RWPE2 (cell line): ENCODE data around the gene CASKIN2.
"Not testable (repeated sequence)": the region's sequence is repeated elsewhere in the genome, so short reads cannot be mapped to it uniquely, and the experiment has no call there.

Experiments used
- ATAC-seq: fragments of 200-7000 bp; cut with Tn5 transposase; 3 replicates; pipeline ENCODE4 v1.9.1; 2021; ENCODE audit warnings: low read depth
- DNase-seq: peaks from one replicate; pipeline ENCODE4 v3.0.0-alpha.2; 2020; ENCODE audit warnings: low spot score
- H3K27ac ChIP-seq: fragments of 450-650 bp; 2 replicates; pipeline ENCODE4 v1.5.1; 2017; ENCODE audit warnings: mild to moderate bottlenecking; ENCODE audit not compliant: poor library complexity, severe bottlenecking
- H3K27me3 ChIP-seq: fragments of 250-450 bp; sonication (Bioruptor Pico); 2 replicates; pipeline ENCODE4 v1.5.1; 2021; ENCODE audit warnings: mild to moderate bottlenecking, moderate library complexity; ENCODE audit not compliant: insufficient read depth, poor library complexity, severe bottlenecking
- H3K36me3 ChIP-seq: fragments of 250-450 bp; sonication (Bioruptor Pico); 2 replicates; pipeline ENCODE4 v1.5.1; 2020; ENCODE audit warnings: low read depth, mild to moderate bottlenecking, moderate library complexity
- H3K4me1 ChIP-seq: fragments of 250-450 bp; sonication (Bioruptor Pico); 2 replicates; pipeline ENCODE4 v1.5.1; 2021; ENCODE audit warnings: mild to moderate bottlenecking, moderate library complexity; ENCODE audit not compliant: insufficient read depth, poor library complexity, severe bottlenecking
- H3K4me3 ChIP-seq: fragments of 250-450 bp; sonication (Bioruptor Pico); 2 replicates; pipeline ENCODE4 v1.5.1; 2021; ENCODE audit warnings: mild to moderate bottlenecking, moderate library complexity; ENCODE audit not compliant: severe bottlenecking
- H3K9me3 ChIP-seq: fragments of 250-450 bp; sonication (Bioruptor Pico); 2 replicates; pipeline ENCODE4 v1.5.1; 2021; ENCODE audit warnings: mild to moderate bottlenecking, moderate library complexity; ENCODE audit not compliant: severe bottlenecking
- TF ChIP-seq, protein P1 (sequence below): fragments of 450-650 bp; IDR thresholded peaks from one replicate; pipeline ENCODE4 v1.5.1; 2017; ENCODE audit warnings: mild to moderate bottlenecking, moderate library complexity; ENCODE audit not compliant: poor library complexity, severe bottlenecking

Gene CASKIN2

GRCh38 chr17:75524269-75524969 lies 9.1 kb upstream of the CASKIN2 start:
- Histone ChIP-seq H3K4me1 (peaks cover 5% of the 10 kb centered on the region), H3K27me3 (no peaks in the 10 kb centered on the region), H3K4me3 (peak overlapping the region; percentile 58), H3K36me3 (peaks cover 21% of the 10 kb centered on the region), H3K9me3 (no peaks in the 10 kb centered on the region), H3K27ac (peak overlapping the region; percentile 59)
- no peak for DNase-seq
- ATAC-seq: no peak; the same call in 2 of the 3 replicates
- TF ChIP-seq, protein P1, sequence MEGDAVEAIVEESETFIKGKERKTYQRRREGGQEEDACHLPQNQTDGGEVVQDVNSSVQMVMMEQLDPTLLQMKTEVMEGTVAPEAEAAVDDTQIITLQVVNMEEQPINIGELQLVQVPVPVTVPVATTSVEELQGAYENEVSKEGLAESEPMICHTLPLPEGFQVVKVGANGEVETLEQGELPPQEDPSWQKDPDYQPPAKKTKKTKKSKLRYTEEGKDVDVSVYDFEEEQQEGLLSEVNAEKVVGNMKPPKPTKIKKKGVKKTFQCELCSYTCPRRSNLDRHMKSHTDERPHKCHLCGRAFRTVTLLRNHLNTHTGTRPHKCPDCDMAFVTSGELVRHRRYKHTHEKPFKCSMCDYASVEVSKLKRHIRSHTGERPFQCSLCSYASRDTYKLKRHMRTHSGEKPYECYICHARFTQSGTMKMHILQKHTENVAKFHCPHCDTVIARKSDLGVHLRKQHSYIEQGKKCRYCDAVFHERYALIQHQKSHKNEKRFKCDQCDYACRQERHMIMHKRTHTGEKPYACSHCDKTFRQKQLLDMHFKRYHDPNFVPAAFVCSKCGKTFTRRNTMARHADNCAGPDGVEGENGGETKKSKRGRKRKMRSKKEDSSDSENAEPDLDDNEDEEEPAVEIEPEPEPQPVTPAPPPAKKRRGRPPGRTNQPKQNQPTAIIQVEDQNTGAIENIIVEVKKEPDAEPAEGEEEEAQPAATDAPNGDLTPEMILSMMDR: no peak

GRCh38 chr17:75523647-75524046 lies 8.3 kb upstream of the CASKIN2 start:
- H3K4me1 ChIP-seq: peaks cover 5% of the 10 kb centered on the region

GRCh38 chr17:75521951-75522727 lies 6.8 kb upstream of the CASKIN2 start:
- no peak for ATAC-seq
- peaks cover 42% of the 10 kb centered on the region for H3K36me3 ChIP-seq

More at GRCh38 chr17:75523647-75524046, 8.3 kb upstream of the CASKIN2 start:
- Histone ChIP-seq H3K36me3 (peaks cover 29% of the 10 kb centered on the region), H3K4me3 (no peak overlapping the region), H3K27ac (no peak overlapping the region), H3K9me3 (no peaks in the 10 kb centered on the region), H3K27me3 (no peaks in the 10 kb centered on the region)
- TF ChIP-seq, protein P1: no peak
- ATAC-seq (no peak), DNase-seq (no peak)

GRCh38 chr17:75521290-75521689 lies 6.0 kb upstream of the CASKIN2 start:
- no peak overlapping the region for H3K4me3 ChIP-seq
- no peaks in the 10 kb centered on the region for H3K9me3 ChIP-seq
- peaks cover 42% of the 10 kb centered on the region for H3K36me3 ChIP-seq
- TF ChIP-seq, protein P1: no peak
- H3K4me1 ChIP-seq: no peaks in the 10 kb centered on the region
- no peak for DNase-seq
- H3K27ac ChIP-seq: no peak overlapping the region
- no peak for ATAC-seq
- H3K27me3 ChIP-seq: no peaks in the 10 kb centered on the region

More at GRCh38 chr17:75521951-75522727, 6.8 kb upstream of the CASKIN2 start:
- no peak overlapping the region for H3K4me3 ChIP-seq
- H3K27me3 ChIP-seq: no peaks in the 10 kb centered on the region
- H3K27ac ChIP-seq: no peak overlapping the region
- no peaks in the 10 kb centered on the region for H3K9me3 ChIP-seq
- DNase-seq: no peak
- TF ChIP-seq, protein P1: no peak
- peaks cover 5% of the 10 kb centered on the region for H3K4me1 ChIP-seq

DNA sequence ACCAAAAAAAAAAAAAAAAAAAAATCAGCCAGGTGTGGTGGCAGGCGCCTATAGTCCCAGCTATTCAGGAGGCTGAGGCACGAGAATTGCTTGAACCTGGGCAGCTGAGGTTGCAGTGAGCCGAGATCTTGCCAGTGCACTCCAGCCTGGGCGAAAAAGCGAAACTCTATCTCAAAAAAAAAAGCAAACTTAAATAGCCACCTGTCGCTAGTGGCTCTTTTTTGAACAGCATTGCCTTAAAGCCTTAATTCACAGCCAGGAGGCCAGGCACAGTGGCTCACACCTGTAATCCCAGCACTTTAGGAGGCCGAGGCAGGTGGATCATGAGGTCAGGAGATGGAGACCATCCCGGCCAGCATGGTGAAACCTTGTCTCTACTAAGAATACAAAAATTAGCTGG lies 5.1 kb upstream of the CASKIN2 start:
- not testable (repeated sequence) for ATAC-seq, H3K9me3 ChIP-seq, DNase-seq, H3K4me3 ChIP-seq, H3K4me1 ChIP-seq, H3K27me3 ChIP-seq, H3K27ac ChIP-seq
- peaks cover 42% of the 10 kb centered on the region for H3K36me3 ChIP-seq
